Mononuclear cell (primary cell): Measurements from ENCODE around the gene UFL1. TPM values are rescaled to one million over a fixed set of nuclear protein-coding genes. Genes with fewer than 3 reads are reported as not detected.
"Not testable (repeated sequence)": the region's sequence is repeated elsewhere in the genome, so short reads cannot be mapped to it uniquely, and the experiment has no call there.

Experiments
- H3K27me3 ChIP-seq: 2 replicates; pipeline ENCODE4 v1.6.0; 2011; ENCODE audit warnings: low read length, control low read depth; ENCODE audit not compliant: insufficient read depth
- H3K4me1 ChIP-seq: 2 replicates; pipeline ENCODE4 v1.5.1; 2011; ENCODE audit warnings: mild to moderate bottlenecking, low read length, control low read depth; ENCODE audit not compliant: insufficient read depth
- H3K4me3 ChIP-seq: 2 replicates; pipeline ENCODE4 v1.5.1; 2011; ENCODE audit warnings: mild to moderate bottlenecking, low read length, moderate library complexity
- H3K9me3 ChIP-seq: 2 replicates; pipeline ENCODE4 v1.5.1; 2011; ENCODE audit warnings: low read depth, mild to moderate bottlenecking, control low read depth, low read length
- total RNA-seq: library from RNA; depleted of rRNA; stranded (reverse); fragments of >200 nt; gene quantifications from one replicate; pipeline ENCODE4 v1.2.3, GENCODE V29; 2012

The UFL1 gene
- total RNA-seq, 1 donor = 24.9 TPM

GRCh38 chr6:96545882-96546281, 24.3 kb downstream of the UFL1 start:
- Histone ChIP-seq H3K27me3 (no peaks in the 10 kb centered on the region), H3K9me3 (no peaks in the 10 kb centered on the region), H3K4me3 (no peak overlapping the region), H3K4me1 (no peaks in the 10 kb centered on the region)

GRCh38 chr6:96547654-96548053, 26.0 kb downstream of the UFL1 start:
- Histone ChIP-seq H3K27me3 (no peaks in the 10 kb centered on the region), H3K4me3 (no peak overlapping the region), H3K9me3 (no peaks in the 10 kb centered on the region), H3K4me1 (no peaks in the 10 kb centered on the region)

- H3K4me1 ChIP-seq = no peaks in the 10 kb centered on the region
- H3K27me3 ChIP-seq = no peaks in the 10 kb centered on the region
- no peak overlapping the region for H3K4me3 ChIP-seq
- no peaks in the 10 kb centered on the region for H3K9me3 ChIP-seq
Measured at GRCh38 chr6:96554558-96554957, 33.0 kb downstream of the UFL1 start.

GRCh38 chr6:96559740-96560139, 38.1 kb downstream of the UFL1 start:
- not testable (repeated sequence) for H3K27me3 ChIP-seq, H3K4me1 ChIP-seq, H3K9me3 ChIP-seq, H3K4me3 ChIP-seq

GRCh38 chr6:96562886-96563285, 41.3 kb downstream of the UFL1 start, which contains the start of gene FHL5:
Gene FHL5, plus strand, starts transcription at chr6:96563128. Its CDS starts 40,486 bp downstream, at chr6:96603614.
- Histone ChIP-seq H3K27me3 (peaks cover 4% of the 10 kb centered on the region), H3K9me3 (no peaks in the 10 kb centered on the region), H3K4me1 (no peaks in the 10 kb centered on the region), H3K4me3 (no peak within 1 kb of the TSS)

- Histone ChIP-seq H3K4me3 (no peak overlapping the region), H3K27me3 (peaks cover 12% of the 10 kb centered on the region), H3K4me1 (no peaks in the 10 kb centered on the region), H3K9me3 (peaks cover 4% of the 10 kb centered on the region)
Measured at GRCh38 chr6:96563853-96564252, 42.2 kb downstream of the UFL1 start.

- H3K9me3 ChIP-seq = peaks cover 29% of the 10 kb centered on the region
- H3K27me3 ChIP-seq = peaks cover 19% of the 10 kb centered on the region
- no peaks in the 10 kb centered on the region for H3K4me1 ChIP-seq
Measured at GRCh38 chr6:96570053-96570452, 48.4 kb downstream of the UFL1 start.

GRCh38 chr6:96571551-96571950, 49.9 kb downstream of the UFL1 start:
- Histone ChIP-seq H3K27me3 (peaks cover 19% of the 10 kb centered on the region), H3K9me3 (peaks cover 29% of the 10 kb centered on the region), H3K4me3 (no peak overlapping the region), H3K4me1 (no peaks in the 10 kb centered on the region)

More at GRCh38 chr6:96570053-96570452, 48.4 kb downstream of the UFL1 start:
- no peak overlapping the region for H3K4me3 ChIP-seq

- Histone ChIP-seq H3K4me1 (no peaks in the 10 kb centered on the region), H3K27me3 (peaks cover 3% of the 10 kb centered on the region), H3K9me3 (peaks cover 11% of the 10 kb centered on the region), H3K4me3 (no peak overlapping the region)
Measured at GRCh38 chr6:96575359-96575758, 53.8 kb downstream of the UFL1 start.

GRCh38 chr6:96576221-96576620, 54.6 kb downstream of the UFL1 start:
- H3K27me3 ChIP-seq = peaks cover 3% of the 10 kb centered on the region
- no peaks in the 10 kb centered on the region for H3K4me1 ChIP-seq

GRCh38 chr6:96582021-96582420, 60.4 kb downstream of the UFL1 start:
- Histone ChIP-seq H3K27me3 (no peaks in the 10 kb centered on the region), H3K4me1 (no peaks in the 10 kb centered on the region), H3K9me3 (no peaks in the 10 kb centered on the region), H3K4me3 (no peak overlapping the region)

More at GRCh38 chr6:96576221-96576620, 54.6 kb downstream of the UFL1 start:
- Histone ChIP-seq H3K9me3 (peaks cover 2% of the 10 kb centered on the region), H3K4me3 (no peak overlapping the region)

GRCh38 chr6:96582436-96582835, 60.8 kb downstream of the UFL1 start:
- Histone ChIP-seq H3K4me1 (no peaks in the 10 kb centered on the region), H3K4me3 (no peak overlapping the region), H3K9me3 (no peaks in the 10 kb centered on the region), H3K27me3 (no peaks in the 10 kb centered on the region)

GRCh38 chr6:96604420-96604819, 82.8 kb downstream of the UFL1 start:
- Histone ChIP-seq H3K4me3 (no peak overlapping the region), H3K9me3 (no peaks in the 10 kb centered on the region), H3K27me3 (no peaks in the 10 kb centered on the region), H3K4me1 (no peaks in the 10 kb centered on the region)

Other genes starting within 250 kb of the UFL1 start
- not detected for gene FHL5, start 41.3 kb downstream of the UFL1 start, total RNA-seq